HUES48 (cell line): Measurements from ENCODE around the gene ITPK1.

Source experiments
- H3K27ac ChIP-seq: one replicate; pipeline ENCODE4 v1.7.0; 2013; ENCODE audit warnings: low read depth, low read length, inconsistent platforms
- H3K27me3 ChIP-seq: 2 replicates; pipeline ENCODE4 v1.6.1; 2013; ENCODE audit warnings: mild to moderate bottlenecking, low read length; ENCODE audit not compliant: control insufficient read depth, insufficient read depth
- H3K36me3 ChIP-seq: 2 replicates; pipeline ENCODE4 v1.6.1; 2013; ENCODE audit warnings: low read length; ENCODE audit not compliant: control insufficient read depth, insufficient read depth
- H3K4me1 ChIP-seq: 2 replicates; pipeline ENCODE4 v1.6.1; 2013; ENCODE audit warnings: mild to moderate bottlenecking, low read length; ENCODE audit not compliant: control insufficient read depth, insufficient read depth
- H3K4me3 ChIP-seq: 2 replicates; pipeline ENCODE4 v1.5.1; 2013; ENCODE audit warnings: mild to moderate bottlenecking, low read depth, low read length
- H3K9ac ChIP-seq: 2 replicates; pipeline ENCODE4 v1.6.1; 2013; ENCODE audit warnings: mild to moderate bottlenecking, low read depth, low read length, moderate library complexity
- H3K9me3 ChIP-seq: 2 replicates; pipeline ENCODE4 v1.6.1; 2013; ENCODE audit warnings: low read length; ENCODE audit not compliant: control insufficient read depth, insufficient read depth

ITPK1 gene

GRCh38 chr14:92887157-92887556, 228.6 kb downstream of the ITPK1 start:
- no peaks in the 10 kb centered on the region for H3K27me3 ChIP-seq
- no peak overlapping the region for H3K9ac ChIP-seq
- no peak overlapping the region for H3K27ac ChIP-seq
- no peak overlapping the region for H3K4me3 ChIP-seq
- H3K4me1 ChIP-seq: no peaks in the 10 kb centered on the region
- H3K36me3 ChIP-seq: no peaks in the 10 kb centered on the region
- H3K9me3 ChIP-seq: no peaks in the 10 kb centered on the region
